ENCODE results near the gene GRK1. TPM values are rescaled to one million over a fixed set of nuclear protein-coding genes. Genes with fewer than 3 reads are reported as not detected.

The GRK1 gene
- total RNA-seq, 1 donor from 2014 or later: not detected

- DNase-seq (ENCODE audit: low read depth): no peak
- peaks cover 10% of the 10 kb centered on the region for H3K27me3 ChIP-seq (ENCODE audit: control insufficient read depth, insufficient read depth, low read length)
- TF ChIP-seq, protein P1, sequence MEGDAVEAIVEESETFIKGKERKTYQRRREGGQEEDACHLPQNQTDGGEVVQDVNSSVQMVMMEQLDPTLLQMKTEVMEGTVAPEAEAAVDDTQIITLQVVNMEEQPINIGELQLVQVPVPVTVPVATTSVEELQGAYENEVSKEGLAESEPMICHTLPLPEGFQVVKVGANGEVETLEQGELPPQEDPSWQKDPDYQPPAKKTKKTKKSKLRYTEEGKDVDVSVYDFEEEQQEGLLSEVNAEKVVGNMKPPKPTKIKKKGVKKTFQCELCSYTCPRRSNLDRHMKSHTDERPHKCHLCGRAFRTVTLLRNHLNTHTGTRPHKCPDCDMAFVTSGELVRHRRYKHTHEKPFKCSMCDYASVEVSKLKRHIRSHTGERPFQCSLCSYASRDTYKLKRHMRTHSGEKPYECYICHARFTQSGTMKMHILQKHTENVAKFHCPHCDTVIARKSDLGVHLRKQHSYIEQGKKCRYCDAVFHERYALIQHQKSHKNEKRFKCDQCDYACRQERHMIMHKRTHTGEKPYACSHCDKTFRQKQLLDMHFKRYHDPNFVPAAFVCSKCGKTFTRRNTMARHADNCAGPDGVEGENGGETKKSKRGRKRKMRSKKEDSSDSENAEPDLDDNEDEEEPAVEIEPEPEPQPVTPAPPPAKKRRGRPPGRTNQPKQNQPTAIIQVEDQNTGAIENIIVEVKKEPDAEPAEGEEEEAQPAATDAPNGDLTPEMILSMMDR (IDR thresholded peaks at IDR 0.05; ENCODE audit: insufficient read depth, low read length, poor library complexity, severe bottlenecking): no peak
- no peak overlapping the region for H3K4me3 ChIP-seq (ENCODE audit: low read depth, low read length)
- H3K36me3 ChIP-seq (ENCODE audit: control insufficient read depth, insufficient read depth, low read length): no peaks in the 10 kb centered on the region
These were observed 87.2 kb downstream of the GRK1 start for GRCh38 chr13:113754242-113754641.

- no peak overlapping the region for H3K4me3 ChIP-seq (ENCODE audit: low read depth, low read length)
- H3K27me3 ChIP-seq (ENCODE audit: control insufficient read depth, insufficient read depth, low read length): peaks cover 10% of the 10 kb centered on the region
- no peak for DNase-seq (ENCODE audit: low read depth)
- no peaks in the 10 kb centered on the region for H3K36me3 ChIP-seq (ENCODE audit: control insufficient read depth, insufficient read depth, low read length)
- TF ChIP-seq, protein P1 (IDR thresholded peaks at IDR 0.05; ENCODE audit: insufficient read depth, low read length, poor library complexity, severe bottlenecking): no peak
These were observed 87.7 kb downstream of the GRK1 start for GRCh38 chr13:113754691-113755090.

DNA sequence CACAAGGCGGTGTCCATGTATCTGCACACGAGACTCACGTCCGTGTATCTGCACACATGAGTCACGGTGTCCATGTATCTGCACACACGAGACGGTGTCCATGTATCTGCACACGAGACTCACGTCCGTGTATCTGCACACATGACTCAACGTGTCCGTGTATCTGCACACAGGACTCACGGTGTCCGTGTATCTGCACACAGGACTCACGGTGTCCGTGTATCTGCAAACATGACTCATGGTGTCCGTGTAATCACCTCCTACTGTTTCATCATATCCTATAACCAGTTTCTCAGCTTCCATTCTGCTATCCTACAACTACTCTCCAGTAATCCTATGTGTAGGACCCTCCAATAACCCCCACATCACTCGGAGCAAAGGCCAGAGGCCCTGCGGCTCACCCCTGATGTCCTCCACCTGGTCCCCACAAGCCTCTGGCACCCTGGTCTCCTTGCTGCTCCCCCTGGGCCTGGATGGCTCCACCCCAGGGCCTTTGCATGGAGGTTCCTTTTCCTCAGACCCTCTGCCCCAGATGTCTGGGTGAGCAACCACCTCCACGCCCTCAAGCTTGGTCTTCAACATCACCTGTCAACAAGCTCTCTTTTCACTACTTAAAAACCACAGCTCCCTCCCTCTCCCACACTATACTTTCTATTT lies 89.5 kb downstream of the GRK1 start:
- Histone ChIP-seq H3K4me3 (ENCODE audit: low read depth, low read length) (no peak overlapping the region), H3K27me3 (ENCODE audit: control insufficient read depth, insufficient read depth, low read length) (peaks cover 10% of the 10 kb centered on the region), H3K36me3 (ENCODE audit: control insufficient read depth, insufficient read depth, low read length) (no peaks in the 10 kb centered on the region)
- no peak for DNase-seq (ENCODE audit: low read depth)
- TF ChIP-seq, protein P1 (IDR thresholded peaks at IDR 0.05; ENCODE audit: insufficient read depth, low read length, poor library complexity, severe bottlenecking): no peak

DNA sequence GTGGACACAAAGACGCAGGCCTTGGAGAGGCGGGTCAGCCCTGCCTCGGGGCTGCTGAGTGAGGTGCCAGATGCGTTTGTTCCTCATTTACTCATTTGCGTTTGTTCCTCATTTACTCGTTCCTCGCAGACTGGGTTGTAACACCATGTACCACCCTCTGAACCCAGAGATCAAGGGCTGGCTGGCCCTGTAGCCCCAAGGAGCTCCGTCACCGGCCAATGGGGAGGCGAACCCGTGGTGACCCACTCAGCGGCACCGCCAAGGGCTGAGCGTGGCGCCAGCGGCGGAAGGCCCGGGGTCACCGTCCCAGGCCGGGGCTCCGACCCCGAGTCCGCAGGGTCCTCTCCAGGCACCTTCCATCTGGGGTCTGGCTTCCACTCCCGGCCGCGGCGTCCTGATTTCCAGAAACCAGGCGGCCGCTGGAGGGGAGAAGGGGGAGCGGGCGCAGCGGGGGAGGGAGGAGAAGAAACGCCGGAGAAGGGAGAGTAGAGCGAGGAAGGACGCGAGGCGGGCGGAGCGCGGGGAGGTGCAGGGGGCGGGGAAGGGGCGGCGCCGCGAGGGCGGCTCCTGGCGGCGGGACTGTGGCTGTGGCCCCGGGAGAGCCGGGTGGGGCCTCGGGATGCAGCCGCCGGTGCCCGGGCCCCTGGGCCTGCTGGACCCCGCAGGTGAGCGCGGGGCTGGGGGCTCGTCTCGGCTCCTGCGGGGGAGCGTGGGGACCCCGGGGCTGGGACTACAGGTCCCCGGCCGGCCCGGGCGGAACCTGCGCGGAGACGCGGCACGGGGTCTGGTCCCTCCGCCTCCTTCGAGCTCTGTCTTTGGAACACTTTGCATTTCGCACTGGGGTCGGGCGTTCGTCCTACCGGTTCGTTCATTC lies 91.9 kb downstream of the GRK1 start, which contains the start of gene TMEM255B:
TMEM255B (plus strand) TSS at position 576 of the 874 bp plus-strand sequence; CDS start at position 620, 44 bp downstream.
- no peaks in the 10 kb centered on the region for H3K36me3 ChIP-seq (ENCODE audit: control insufficient read depth, insufficient read depth, low read length)
- TF ChIP-seq, protein P1 (IDR thresholded peaks at IDR 0.05; ENCODE audit: insufficient read depth, low read length, poor library complexity, severe bottlenecking): no peak
- H3K27me3 ChIP-seq (ENCODE audit: control insufficient read depth, insufficient read depth, low read length): peaks cover 7% of the 10 kb centered on the region
- H3K4me3 ChIP-seq (ENCODE audit: low read depth, low read length): peak within 1 kb of the TSS; percentile 52
- DNase-seq (ENCODE audit: low read depth): no peak

DNA sequence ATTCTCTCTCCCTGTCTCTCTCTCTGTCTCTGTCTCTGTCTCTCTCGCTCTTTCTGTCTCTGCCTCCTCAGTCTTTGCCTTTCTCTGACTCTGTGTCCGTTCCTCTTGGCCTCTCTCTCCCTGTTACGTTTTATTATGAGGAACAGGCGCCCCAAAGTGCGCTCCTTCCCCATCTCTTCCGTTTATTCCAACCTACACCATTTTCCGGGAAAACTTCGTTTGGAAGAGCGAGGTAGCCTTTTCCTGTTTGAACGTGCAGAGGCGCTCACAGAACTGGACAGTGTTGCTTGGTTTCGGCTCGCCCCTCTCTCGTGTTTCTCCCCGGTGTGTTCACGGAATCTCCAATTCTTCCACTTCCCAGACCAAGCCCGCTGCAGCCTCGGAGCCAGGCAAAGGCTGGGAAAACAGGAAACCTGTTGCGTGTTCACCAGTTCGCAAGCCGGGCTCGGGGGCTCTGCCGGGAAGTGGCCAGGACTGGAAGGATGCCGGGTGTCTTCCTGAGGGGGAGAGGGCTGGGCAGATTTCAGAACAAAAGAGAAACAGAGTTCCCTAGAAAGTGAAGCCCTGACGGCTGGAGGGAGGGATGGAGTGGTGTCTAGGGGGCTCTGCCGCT lies 92.6 kb downstream of the GRK1 start:
- DNase-seq (ENCODE audit: low read depth): no peak
- peak overlapping the region; percentile 52 for H3K4me3 ChIP-seq (ENCODE audit: low read depth, low read length)
- no peaks in the 10 kb centered on the region for H3K36me3 ChIP-seq (ENCODE audit: control insufficient read depth, insufficient read depth, low read length)
- peaks cover 6% of the 10 kb centered on the region for H3K27me3 ChIP-seq (ENCODE audit: control insufficient read depth, insufficient read depth, low read length)
- TF ChIP-seq, protein P1 (IDR thresholded peaks at IDR 0.05; ENCODE audit: insufficient read depth, low read length, poor library complexity, severe bottlenecking): no peak

Data from kidney epithelial cell (primary cell).